Omental fat pad (tissue), 4 donors: ENCODE measurements around the gene SEC22A. TPM values are rescaled to one million over a fixed set of nuclear protein-coding genes. Genes with fewer than 3 reads are reported as not detected.

ENCODE experiments used
- ATAC-seq: fragments of 150-250 bp; one replicate; pipeline ENCODE4 v1.9.1; 2016; ENCODE audit warnings: mild to moderate bottlenecking, moderate library complexity; ENCODE audit not compliant: low FRiP score
- DNase-seq: peaks from one replicate; pipeline ENCODE4 v3.0.0-alpha.2; 2019; ENCODE audit warnings: low spot score
- CTCF ChIP-seq, 3 donors: fragments of 450-650 bp; IDR thresholded peaks; one replicate each; pipeline ENCODE4 v1.5.1; 2016 to 2017; ENCODE audit warnings: antibody characterized with exemption in 3 of 3, mild to moderate bottlenecking in 3 of 3, moderate library complexity in 2 of 3
- total RNA-seq, 4 donors: library from RNA; depleted of rRNA; stranded (reverse); fragments of >200 nt; gene quantifications; one replicate each; pipeline ENCODE4 v1.1.0, GENCODE V29; 2016

Gene SEC22A
- total RNA-seq, 4 donors from 2014 or later: 18.4 to 33.7 (median 31.1) TPM

GRCh38 chr3:123286308-123287023 lies 84.7 kb downstream of the SEC22A start:
- ATAC-seq (no peak), DNase-seq (no peak)
- TF ChIP-seq CTCF (IDR thresholded peaks at IDR 0.05): no peak

DNA sequence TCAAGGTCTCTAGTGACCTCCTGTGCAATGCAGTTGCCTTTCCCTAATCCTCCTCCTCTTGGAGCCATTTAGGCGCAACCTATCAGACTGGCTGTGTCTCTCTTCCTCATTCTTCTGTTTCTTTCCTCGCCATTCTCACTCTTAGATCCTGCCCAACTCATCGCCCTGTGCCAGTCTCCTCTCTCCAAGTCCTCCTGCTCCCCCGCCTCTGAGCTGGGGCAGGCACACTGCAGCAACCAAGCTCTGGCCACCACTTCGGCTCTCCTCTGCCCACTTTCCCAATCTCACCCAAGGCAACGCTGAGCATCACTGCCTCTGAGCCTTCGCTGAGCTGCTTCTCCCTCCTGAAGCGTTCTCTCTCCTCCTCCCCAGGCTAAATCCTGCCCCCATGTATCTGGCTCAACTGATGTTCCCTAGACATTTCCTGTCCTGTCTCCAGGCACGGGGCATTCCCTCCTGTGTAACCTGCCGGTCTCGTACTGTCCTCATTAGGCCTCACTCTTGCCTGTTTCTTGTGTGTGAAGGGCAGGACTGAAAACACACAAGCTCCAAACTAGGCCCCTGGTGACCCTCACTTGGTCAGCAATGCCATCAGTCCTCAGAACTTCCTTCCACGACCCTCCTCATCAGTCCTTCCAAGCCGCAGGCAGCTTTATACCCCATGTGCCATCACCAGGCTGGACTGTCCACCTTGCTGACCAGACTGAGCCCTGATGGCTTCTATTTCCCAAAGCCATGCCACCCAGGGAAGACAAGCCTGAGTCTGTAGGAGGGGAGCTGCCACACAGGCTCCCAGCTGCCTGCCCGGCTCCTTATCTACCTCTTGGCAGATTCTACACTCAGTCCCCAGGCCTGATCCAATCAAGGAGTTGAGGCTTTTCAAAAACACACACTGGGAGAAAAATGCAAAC lies 85.6 kb downstream of the SEC22A start:
- no peak for ATAC-seq
- TF ChIP-seq CTCF (IDR thresholded peaks at IDR 0.05): no peak
- no peak for DNase-seq

DNA sequence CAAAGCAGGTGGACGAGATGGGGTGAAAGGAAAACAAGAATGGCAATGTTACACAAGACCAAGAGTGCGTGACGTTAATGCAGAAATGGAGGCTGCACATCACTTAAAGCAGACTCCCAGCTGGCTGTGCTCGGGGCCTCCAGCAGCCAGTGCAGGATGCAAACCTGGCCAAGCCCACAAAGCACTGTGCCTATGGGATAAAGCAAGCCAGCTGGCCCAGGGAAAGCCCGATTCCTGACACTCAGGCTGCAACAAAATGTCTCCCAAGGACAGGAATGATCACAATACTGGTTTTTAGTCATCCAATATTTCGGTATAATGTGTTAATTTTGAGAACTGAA lies 86.2 kb downstream of the SEC22A start:
- ATAC-seq (no peak), DNase-seq (no peak)
- TF ChIP-seq CTCF (IDR thresholded peaks at IDR 0.05): no peak

GRCh38 chr3:123289391-123290106 lies 87.8 kb downstream of the SEC22A start:
- no peak for TF ChIP-seq CTCF (IDR thresholded peaks at IDR 0.05)
- no peak for ATAC-seq
- DNase-seq: no peak

GRCh38 chr3:123290107-123290930 lies 88.6 kb downstream of the SEC22A start:
- ATAC-seq (no peak), DNase-seq (no peak)
- TF ChIP-seq CTCF (IDR thresholded peaks at IDR 0.05): no peak

DNA sequence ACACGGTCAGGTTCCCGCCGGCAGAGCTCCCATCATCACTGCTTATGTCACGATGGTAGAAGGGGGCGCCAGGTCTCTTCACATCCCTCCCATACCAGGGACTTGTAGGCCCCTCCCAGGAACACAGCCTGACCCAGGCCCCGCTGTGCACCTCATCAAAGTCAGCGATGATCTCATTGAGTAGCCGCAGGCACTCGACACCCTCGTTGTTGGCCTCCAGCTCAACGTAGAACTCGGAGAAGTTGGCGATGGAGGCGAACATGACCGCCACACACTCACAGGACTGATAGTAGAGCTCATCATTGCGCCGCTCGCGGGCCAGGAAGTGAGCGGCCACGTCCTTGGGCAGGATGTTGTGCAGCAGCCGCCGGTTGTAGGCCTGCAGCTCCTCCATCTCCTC lies 89.2 kb downstream of the SEC22A start:
- ATAC-seq (no peak), DNase-seq (no peak)
- TF ChIP-seq CTCF (IDR thresholded peaks at IDR 0.05): no peak
